ENCODE results near the gene ZBTB47. TPM values are rescaled to one million over a fixed set of nuclear protein-coding genes. Genes with fewer than 3 reads are reported as not detected.

Gene ZBTB47
- total and polyA plus RNA-seq, 2 donors (not counting 3 experiments of a cell fraction or from before 2014, with no cell fraction given), result 10.6 to 14.5 TPM

- H3K36me3 ChIP-seq (ENCODE audit: control insufficient read depth in 2 of 2, extremely low read depth in 1 of 2, insufficient read depth in 2 of 2, low read length in 2 of 2), result no peaks in the 10 kb centered on the region
- no peak overlapping the region for H3K4me3 ChIP-seq (replicated peaks in 1 of 3; ENCODE audit: insufficient read depth in 1 of 3, low read depth in 1 of 3, low read length in 3 of 3)
- TF ChIP-seq JUN (IDR thresholded peaks at IDR 0.05; ENCODE audit: borderline replicate concordance, insufficient read depth, insufficient read length, low read depth), result no peak
- TF ChIP-seq GATA2 (IDR thresholded peaks at IDR 0.05; ENCODE audit: insufficient read depth, insufficient read length, low read depth, low read length), result no peak
- TF ChIP-seq FOS (IDR thresholded peaks at IDR 0.05; ENCODE audit: borderline replicate concordance, insufficient read depth, low read length), result no peak
- TF ChIP-seq MAX (IDR thresholded peaks at IDR 0.05; ENCODE audit: insufficient read depth, insufficient read length), result no peak
- TF ChIP-seq POLR2A (IDR thresholded peaks at IDR 0.05; ENCODE audit: low read depth, low read length), result no peak
- TF ChIP-seq CTCF (IDR thresholded peaks at IDR 0.05; ENCODE audit: extremely low read depth in 1 of 2, insufficient read depth in 1 of 2, low read depth in 1 of 2, low read length in 2 of 2), result no peak
- no peak for TF ChIP-seq POLR2AphosphoS5 (IDR thresholded peaks at IDR 0.05; ENCODE audit: insufficient read depth, low read depth, low read length)
- TF ChIP-seq EZH2 (IDR thresholded peaks at IDR 0.05; ENCODE audit: borderline replicate concordance, low read depth, low read length, severe bottlenecking), result no peak
- no peak for TF ChIP-seq MYC (IDR thresholded peaks at IDR 0.05; ENCODE audit: low read depth, low read length)
- H3K79me2 ChIP-seq (ENCODE audit: control insufficient read depth, insufficient read depth, low read length), result no peaks in the 10 kb centered on the region
- dilution Hi-C loops (cut with MboI; ENCODE audit: extremely low pct_ligation_motif_present, low sequenced_read_pairs) (no loop called here), intact Hi-C loops (cut with micrococcal nuclease) (no loop called here)
- H3K27me3 ChIP-seq (ENCODE audit: control insufficient read depth in 2 of 2, insufficient read depth in 2 of 2, low read length in 2 of 2), result no peaks in the 10 kb centered on the region
- DNase-seq (ENCODE audit: low read depth, low spot score), result no peak
- no peak overlapping the region for H3K9ac ChIP-seq (replicated peaks; ENCODE audit: extremely low read depth, insufficient read depth, low read length)
- H4K20me1 ChIP-seq (replicated peaks; ENCODE audit: control insufficient read depth, extremely low read depth, insufficient read depth, low read length), result no peaks in the 10 kb centered on the region
- BruUV-seq (replicated peaks), result no TSS peak
- no peak overlapping the region for H2AFZ ChIP-seq (ENCODE audit: low read depth, low read length)
- no peak for FAIRE-seq
- H3K4me2 ChIP-seq (ENCODE audit: insufficient read depth, low read length), result no peak overlapping the region
- ChIA-PET POLR2A (no interaction called here), CTCF (interaction anchor here (1.3 to 1.7 kb wide), 2 partner anchors 11 to 13 kb away, joined by 4 read pairs; no protein-coding TSS in a partner anchor)
- H3K9me3 ChIP-seq (replicated peaks; ENCODE audit: control insufficient read depth, insufficient read depth, low read length), result no peaks in the 10 kb centered on the region
- no peaks in the 10 kb centered on the region for H3K4me1 ChIP-seq (ENCODE audit: control insufficient read depth, extremely low read depth, insufficient read depth, low read length)
- no peaks in the 10 kb centered on the region for H3K9me1 ChIP-seq (replicated peaks; ENCODE audit: control insufficient read depth, extremely low read depth, insufficient read depth, low read length)
- H3K27ac ChIP-seq (ENCODE audit: insufficient read depth, low read depth, low read length), result no peak overlapping the region
These were observed 15.3 kb downstream of the ZBTB47 start for GRCh38 chr3:42668793-42669217.
